Testis (tissue), 3 donors: ENCODE measurements around the gene JAKMIP1. TPM values are rescaled to one million over a fixed set of nuclear protein-coding genes. Genes with fewer than 3 reads are reported as not detected.

ENCODE experiments used
- DNase-seq: peaks from one replicate; pipeline ENCODE4 v3.0.0-alpha.2; 2019
- H3K27ac ChIP-seq, 2 donors: fragments of 200-600 bp; sonication (generic); one replicate each; pipeline ENCODE4 v1.5.1; 2019
- H3K27me3 ChIP-seq: fragments of 200-600 bp; sonication (generic); one replicate; pipeline ENCODE4 v1.5.1; 2019
- H3K36me3 ChIP-seq: fragments of 200-600 bp; sonication (generic); one replicate; pipeline ENCODE4 v1.5.1; 2017; ENCODE audit warnings: low read depth; ENCODE audit errors: missing control alignments
- H3K4me1 ChIP-seq: fragments of 200-600 bp; sonication (generic); one replicate; pipeline ENCODE4 v1.5.1; 2019
- H3K4me3 ChIP-seq, 2 donors: fragments of 200-600 bp; sonication (generic); one replicate each; pipeline ENCODE4 v1.5.1; 2017 to 2019
- H3K9me3 ChIP-seq: fragments of 200-600 bp; sonication (generic); one replicate; pipeline ENCODE4 v1.5.1; 2017
- CTCF ChIP-seq, 3 experiments: fragments of 450-650 bp in 2 of 3; fragments of 200-600 bp in 1 of 3; sonication (generic) in 1 of 3; IDR thresholded peaks; one replicate each; pipeline ENCODE4 v1.5.1; 2016 to 2019; ENCODE audit warnings: antibody characterized with exemption in 3 of 3, mild to moderate bottlenecking in 2 of 3, moderate library complexity in 1 of 3
- POLR2A ChIP-seq: fragments of 450-650 bp; IDR thresholded peaks from one replicate; pipeline ENCODE4 v1.6.1; 2017; ENCODE audit warnings: antibody characterized with exemption, mild to moderate bottlenecking, moderate library complexity
- WGBS, 2 donors: methylation state at CpG; one replicate each; pipeline ENCODE4 v1.1.5; 2018; 5-methylcytosine and 5-hydroxymethylcytosine counted together
- intact Hi-C: fragments of 100-400 bp; cut with DNase I; formaldehyde crosslinking; loops from one replicate; pipeline ENCODE4 v1.15.1; 2023; ENCODE audit warnings: low total_unique reads
- polyA plus RNA-seq: library from polyadenylated mRNA; stranded (reverse); fragments of 350-450 nt; fragmentation: Illumina TruSeq; extraction: RNeasy Lipid Tissue Mini Kit (QIAGEN cat#74804); gene quantifications from one replicate; pipeline ENCODE4 v1.2.3, GENCODE V29; 2014; ENCODE audit warnings: low read depth, low replicate concordance; ENCODE audit not compliant: insufficient read depth
- total RNA-seq, 2 donors: library from RNA; depleted of rRNA; stranded (reverse); fragments of >200 nt; gene quantifications; one replicate each; pipeline ENCODE4 v1.2.3, GENCODE V29; 2016

JAKMIP1 gene
- total and polyA plus RNA-seq, 3 donors from 2014 or later, result 10.7 to 18.1 (median 15.2) TPM

- TF ChIP-seq CTCF (IDR thresholded peaks at IDR 0.05) (no peak), POLR2A (no peak)
- Histone ChIP-seq H3K4me3 (no peak overlapping the region), H3K36me3 (no peaks in the 10 kb centered on the region), H3K27me3 (no peaks in the 10 kb centered on the region), H3K27ac (no peak overlapping the region), H3K9me3 (no peaks in the 10 kb centered on the region), H3K4me1 (no peaks in the 10 kb centered on the region)
- intact Hi-C loops, result no loop called here
- DNase-seq, result no peak
- 71 to 78% methylated on average over 8 of the region's 8 CpGs for WGBS, 2 donors
Measured at GRCh38 chr4:6095023-6095752, 105.2 kb downstream of the JAKMIP1 start.

GRCh38 chr4:6093671-6094070, 106.7 kb downstream of the JAKMIP1 start:
- no peak overlapping the region for H3K27ac ChIP-seq
- DNase-seq, result no peak
- TF ChIP-seq POLR2A, result no peak
- no peak for TF ChIP-seq CTCF (IDR thresholded peaks at IDR 0.05)
- H3K4me1 ChIP-seq, result no peaks in the 10 kb centered on the region
- no peaks in the 10 kb centered on the region for H3K36me3 ChIP-seq
- intact Hi-C loops, result no loop called here
- H3K27me3 ChIP-seq, result no peaks in the 10 kb centered on the region
- H3K4me3 ChIP-seq, result no peak overlapping the region
- WGBS, 2 donors, result 84 to 88% methylated on average over 6 of the region's 6 CpGs
- no peaks in the 10 kb centered on the region for H3K9me3 ChIP-seq

- intact Hi-C loops, result no loop called here
- Histone ChIP-seq H3K27me3 (no peaks in the 10 kb centered on the region), H3K36me3 (no peaks in the 10 kb centered on the region), H3K4me3 (no peak overlapping the region), H3K27ac (no peak overlapping the region), H3K4me1 (no peaks in the 10 kb centered on the region), H3K9me3 (no peaks in the 10 kb centered on the region)
- no peak for DNase-seq
- 81 to 90% methylated on average over 3 of the region's 3 CpGs for WGBS, 2 donors
- TF ChIP-seq CTCF (IDR thresholded peaks at IDR 0.05) (no peak), POLR2A (no peak)
Measured at GRCh38 chr4:6092971-6093370, 107.4 kb downstream of the JAKMIP1 start.

GRCh38 chr4:6092131-6092530, 108.2 kb downstream of the JAKMIP1 start:
- no peak for TF ChIP-seq CTCF (IDR thresholded peaks at IDR 0.05)
- TF ChIP-seq POLR2A, result no peak
- no peak overlapping the region for H3K4me3 ChIP-seq
- DNase-seq, result no peak
- H3K4me1 ChIP-seq, result no peaks in the 10 kb centered on the region
- intact Hi-C loops, result no loop called here
- H3K27ac ChIP-seq, result no peak overlapping the region
- no peaks in the 10 kb centered on the region for H3K27me3 ChIP-seq
- H3K9me3 ChIP-seq, result no peaks in the 10 kb centered on the region
- H3K36me3 ChIP-seq, result no peaks in the 10 kb centered on the region
- WGBS, 2 donors, result 39 to 59% methylated on average over 7 of the region's 7 CpGs

GRCh38 chr4:6090931-6091330, 109.4 kb downstream of the JAKMIP1 start:
- intact Hi-C loops, result no loop called here
- H3K36me3 ChIP-seq, result no peaks in the 10 kb centered on the region
- WGBS, 2 donors, result 79 to 80% methylated on average over 3 of the region's 3 CpGs

More at GRCh38 chr4:6090931-6091330, 109.4 kb downstream of the JAKMIP1 start:
- Histone ChIP-seq H3K27me3 (no peaks in the 10 kb centered on the region), H3K9me3 (no peaks in the 10 kb centered on the region), H3K27ac (no peak overlapping the region), H3K4me1 (peaks cover 8% of the 10 kb centered on the region), H3K4me3 (no peak overlapping the region)
- no peak for DNase-seq
- TF ChIP-seq POLR2A (no peak), CTCF (IDR thresholded peaks at IDR 0.05) (no peak)
